Left lobe of liver (tissue), 2 donors: ENCODE results near the gene PRKN. TPM values are rescaled to one million over a fixed set of nuclear protein-coding genes. Genes with fewer than 3 reads are reported as not detected.

Experiments used
- ATAC-seq: fragments of 200-7000 bp; cut with Tn5 transposase; one replicate; pipeline ENCODE4 v1.9.1; 2020; ENCODE audit warnings: mild to moderate bottlenecking, moderate library complexity
- DNase-seq: peaks from one replicate; pipeline ENCODE4 v3.0.0-alpha.2; 2020; ENCODE audit warnings: low spot score
- total RNA-seq: library from RNA; stranded (reverse); gene quantifications from one replicate; pipeline ENCODE4 v1.2.1, GENCODE V29; 2021
- donor health status: DM: no; HTN: no; CAD: no; lungs with moderate emphysema.
- donor health status: DM: no; HTN: yes; CAD: no.

PRKN gene
- total RNA-seq, 1 donor from 2014 or later: 1.2 TPM

- DNase-seq (no peak), ATAC-seq (no peak)
Measured at GRCh38 chr6:162217058-162217457, 510.5 kb downstream of the PRKN start.

- no peak for DNase-seq
Measured at GRCh38 chr6:162211777-162212176, 515.8 kb downstream of the PRKN start.

GRCh38 chr6:162211022-162211421 is 516.5 kb downstream of the PRKN start:
- DNase-seq (no peak), ATAC-seq (no peak)

More at GRCh38 chr6:162211777-162212176, 515.8 kb downstream of the PRKN start:
- ATAC-seq: no peak

GRCh38 chr6:162203287-162203686 is 524.3 kb downstream of the PRKN start:
- DNase-seq: no peak
- ATAC-seq: no peak

- ATAC-seq (no peak), DNase-seq (no peak)
Measured at GRCh38 chr6:162200945-162201690, 526.4 kb downstream of the PRKN start.

- DNase-seq: no peak
- no peak for ATAC-seq
Measured at GRCh38 chr6:162200041-162200440, 527.5 kb downstream of the PRKN start.

- DNase-seq (no peak), ATAC-seq (peak; percentile 57)
Measured at GRCh38 chr6:162198925-162199324, 528.6 kb downstream of the PRKN start.

- ATAC-seq: no peak
Measured at GRCh38 chr6:162198076-162198475, 529.5 kb downstream of the PRKN start.

GRCh38 chr6:162195441-162195840 is 532.1 kb downstream of the PRKN start:
- ATAC-seq (no peak), DNase-seq (no peak)

More at GRCh38 chr6:162198076-162198475, 529.5 kb downstream of the PRKN start:
- no peak for DNase-seq

- ATAC-seq (no peak), DNase-seq (no peak)
Measured at GRCh38 chr6:162190981-162191380, 536.6 kb downstream of the PRKN start.

GRCh38 chr6:162187168-162187935 is 540.2 kb downstream of the PRKN start:
- no peak for ATAC-seq

GRCh38 chr6:162184465-162184864 is 543.1 kb downstream of the PRKN start:
- no peak for DNase-seq
- ATAC-seq: no peak

More at GRCh38 chr6:162187168-162187935, 540.2 kb downstream of the PRKN start:
- no peak for DNase-seq

- DNase-seq (no peak), ATAC-seq (no peak)
Measured at GRCh38 chr6:162181741-162182401, 545.7 kb downstream of the PRKN start.

GRCh38 chr6:162181111-162181510 is 546.5 kb downstream of the PRKN start:
- ATAC-seq (no peak), DNase-seq (no peak)

- no peak for DNase-seq
- ATAC-seq: no peak
Measured at GRCh38 chr6:162179196-162179951, 548.2 kb downstream of the PRKN start.

GRCh38 chr6:162178666-162179065 is 548.9 kb downstream of the PRKN start:
- DNase-seq (no peak), ATAC-seq (no peak)

GRCh38 chr6:162178266-162178665 is 549.3 kb downstream of the PRKN start:
- DNase-seq: no peak
- no peak for ATAC-seq

GRCh38 chr6:162177746-162178145 is 549.8 kb downstream of the PRKN start:
- DNase-seq: no peak

GRCh38 chr6:162173466-162173865 is 554.1 kb downstream of the PRKN start:
- DNase-seq (no peak), ATAC-seq (no peak)

More at GRCh38 chr6:162177746-162178145, 549.8 kb downstream of the PRKN start:
- peak; percentile 67 for ATAC-seq

GRCh38 chr6:162165479-162165878 is 562.1 kb downstream of the PRKN start:
- ATAC-seq (no peak), DNase-seq (no peak)
